LNCAP (cell line): ENCODE data around the gene FN3K.

Experiments used
- CTCF ChIP-seq: fragments of 450-650 bp; IDR thresholded peaks from 2 replicates; pipeline ENCODE4 v1.5.1; 2017; ENCODE audit warnings: mild to moderate bottlenecking

FN3K gene

GRCh38 chr17:82795615-82796014 lies 60.2 kb downstream of the FN3K start:
- no peak for TF ChIP-seq CTCF

GRCh38 chr17:82797061-82797460 lies 61.6 kb downstream of the FN3K start:
- no peak for TF ChIP-seq CTCF

- TF ChIP-seq CTCF, result no peak
Measured at GRCh38 chr17:82798752-82799151, 63.3 kb downstream of the FN3K start.

GRCh38 chr17:82799591-82799990 lies 64.2 kb downstream of the FN3K start:
- no peak for TF ChIP-seq CTCF
